Hepatocyte (in vitro differentiated cells): ENCODE measurements around the gene FAM78A. TPM values are rescaled to one million over a fixed set of nuclear protein-coding genes. Genes with fewer than 3 reads are reported as not detected.
A peak's percentile ranks its signal among the peaks of the same experiment; 100 is the strongest.

Source experiments
- DNase-seq: peaks from one replicate; pipeline ENCODE4 v3.0.0-alpha.2; 2016; ENCODE audit warnings: low spot score
- H2AFZ ChIP-seq: fragments of 200-600 bp; sonication (generic); 2 replicates; pipeline ENCODE4 v1.6.0; 2016; ENCODE audit warnings: antibody characterized with exemption, mild to moderate bottlenecking
- H3K27ac ChIP-seq: fragments of 200-600 bp; sonication (generic); 2 replicates; pipeline ENCODE4 v1.5.1; 2016; ENCODE audit warnings: mild to moderate bottlenecking
- H3K27me3 ChIP-seq: fragments of 200-600 bp; sonication (generic); 2 replicates; pipeline ENCODE4 v1.6.1; 2016
- H3K36me3 ChIP-seq: fragments of 200-600 bp; sonication (generic); replicated peaks from 2 replicates; pipeline ENCODE4 v1.5.1; 2016; ENCODE audit warnings: low read depth; ENCODE audit not compliant: insufficient read depth
- H3K4me1 ChIP-seq: fragments of 200-600 bp; sonication (generic); 2 replicates; pipeline ENCODE4 v1.5.1; 2016; ENCODE audit warnings: mild to moderate bottlenecking, moderate library complexity; ENCODE audit not compliant: insufficient read depth
- H3K4me2 ChIP-seq: fragments of 200-600 bp; sonication (generic); 2 replicates; pipeline ENCODE4 v1.6.0; 2016
- H3K4me3 ChIP-seq: fragments of 200-600 bp; sonication (generic); 2 replicates; pipeline ENCODE4 v1.5.1; 2016; ENCODE audit warnings: mild to moderate bottlenecking
- H3K79me2 ChIP-seq: fragments of 200-600 bp; sonication (generic); 2 replicates; pipeline ENCODE4 v1.6.0; 2017; ENCODE audit warnings: mild to moderate bottlenecking
- H3K9me2 ChIP-seq: fragments of 200-600 bp; sonication (generic); replicated peaks from 2 replicates; pipeline ENCODE4 v1.6.0; 2017; ENCODE audit warnings: mild to moderate bottlenecking; ENCODE audit not compliant: insufficient read depth
- H3K9me3 ChIP-seq: fragments of 200-600 bp; sonication (generic); 2 replicates; pipeline ENCODE4 v1.5.1; 2016; ENCODE audit warnings: low read depth, mild to moderate bottlenecking
- H4K20me1 ChIP-seq: fragments of 200-600 bp; sonication (generic); 2 replicates; pipeline ENCODE4 v1.6.0; 2016; ENCODE audit warnings: mild to moderate bottlenecking; ENCODE audit not compliant: insufficient read depth, poor library complexity, severe bottlenecking
- EZH2 ChIP-seq: fragments of 200-600 bp; sonication (generic); IDR thresholded peaks from 2 replicates; pipeline ENCODE4 v1.6.1; 2016; ENCODE audit warnings: antibody characterized with exemption, mild to moderate bottlenecking, borderline replicate concordance
- EZH2phosphoT487 ChIP-seq: fragments of 200-600 bp; sonication (generic); IDR thresholded peaks from one replicate; pipeline ENCODE4 v1.6.1; 2018; ENCODE audit warnings: antibody characterized with exemption, mild to moderate bottlenecking, low read depth, moderate library complexity; ENCODE audit not compliant: unreplicated experiment, severe bottlenecking
- WGBS: methylation state at CpG from one replicate; pipeline ENCODE4 v1.1.6; 2016; ENCODE audit warnings: low lambda C conversion rate; ENCODE audit errors: missing lambda C conversion rate; 5-methylcytosine and 5-hydroxymethylcytosine counted together
- polyA plus RNA-seq: library from polyadenylated mRNA; unstranded; fragments of >200 nt; fragmentation: Nextera tagmentation; extraction: Ambion mirVana; gene quantifications from 2 replicates; pipeline ENCODE4 v1.2.1, GENCODE V29; 2016
- total RNA-seq: library from RNA; depleted of rRNA; stranded (reverse); fragments of >200 nt; gene quantifications from 2 replicates; pipeline ENCODE4 v1.2.3, GENCODE V29; 2014
- TF ChIP-seq, protein P1 (sequence below): fragments of 200-600 bp; sonication (generic); IDR thresholded peaks from 2 replicates; pipeline ENCODE4 v1.5.1; 2016; ENCODE audit warnings: antibody characterized with exemption, mild to moderate bottlenecking; ENCODE audit not compliant: poor library complexity

FAM78A gene
- total and polyA plus RNA-seq, 2 experiments from 2014 or later: 0.27 TPM; not detected in 1

DNA sequence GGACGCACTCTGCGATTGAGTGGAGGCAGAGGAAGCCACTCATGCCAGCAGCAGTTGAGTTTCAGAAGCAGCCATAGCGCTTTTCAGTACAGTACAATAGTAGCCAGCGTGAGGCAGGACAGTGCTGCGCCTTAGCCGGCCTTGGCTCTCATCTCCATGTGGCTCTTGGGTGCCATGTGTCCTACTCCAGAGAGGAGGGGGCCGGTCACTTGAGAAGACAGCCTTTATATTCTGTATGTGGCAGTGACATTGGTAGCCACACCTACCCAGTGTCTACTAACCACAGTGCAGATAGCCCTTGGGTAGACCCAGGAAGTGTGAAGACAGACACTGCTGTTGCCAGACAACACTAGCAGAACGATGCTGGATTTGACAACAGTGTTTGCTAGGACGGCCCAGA, 42.3 kb downstream of the FAM78A start:
- no peaks in the 10 kb centered on the region for H3K9me3 ChIP-seq
- no peak overlapping the region for H3K4me3 ChIP-seq
- H4K20me1 ChIP-seq: no peaks in the 10 kb centered on the region
- DNase-seq: no peak
- no peaks in the 10 kb centered on the region for H3K36me3 ChIP-seq
- H3K4me2 ChIP-seq: no peak overlapping the region
- no peaks in the 10 kb centered on the region for H3K27me3 ChIP-seq
- TF ChIP-seq EZH2 (no peak), EZH2phosphoT487 (no peak)
- TF ChIP-seq, protein P1, sequence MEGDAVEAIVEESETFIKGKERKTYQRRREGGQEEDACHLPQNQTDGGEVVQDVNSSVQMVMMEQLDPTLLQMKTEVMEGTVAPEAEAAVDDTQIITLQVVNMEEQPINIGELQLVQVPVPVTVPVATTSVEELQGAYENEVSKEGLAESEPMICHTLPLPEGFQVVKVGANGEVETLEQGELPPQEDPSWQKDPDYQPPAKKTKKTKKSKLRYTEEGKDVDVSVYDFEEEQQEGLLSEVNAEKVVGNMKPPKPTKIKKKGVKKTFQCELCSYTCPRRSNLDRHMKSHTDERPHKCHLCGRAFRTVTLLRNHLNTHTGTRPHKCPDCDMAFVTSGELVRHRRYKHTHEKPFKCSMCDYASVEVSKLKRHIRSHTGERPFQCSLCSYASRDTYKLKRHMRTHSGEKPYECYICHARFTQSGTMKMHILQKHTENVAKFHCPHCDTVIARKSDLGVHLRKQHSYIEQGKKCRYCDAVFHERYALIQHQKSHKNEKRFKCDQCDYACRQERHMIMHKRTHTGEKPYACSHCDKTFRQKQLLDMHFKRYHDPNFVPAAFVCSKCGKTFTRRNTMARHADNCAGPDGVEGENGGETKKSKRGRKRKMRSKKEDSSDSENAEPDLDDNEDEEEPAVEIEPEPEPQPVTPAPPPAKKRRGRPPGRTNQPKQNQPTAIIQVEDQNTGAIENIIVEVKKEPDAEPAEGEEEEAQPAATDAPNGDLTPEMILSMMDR: no peak
- H3K4me1 ChIP-seq: peaks cover 12% of the 10 kb centered on the region
- H3K9me2 ChIP-seq: no peaks in the 10 kb centered on the region
- H3K79me2 ChIP-seq: no peaks in the 10 kb centered on the region
- WGBS: 90% methylated on average over 9 of the region's 9 CpGs
- H2AFZ ChIP-seq: no peak overlapping the region
- H3K27ac ChIP-seq: no peak overlapping the region

DNA sequence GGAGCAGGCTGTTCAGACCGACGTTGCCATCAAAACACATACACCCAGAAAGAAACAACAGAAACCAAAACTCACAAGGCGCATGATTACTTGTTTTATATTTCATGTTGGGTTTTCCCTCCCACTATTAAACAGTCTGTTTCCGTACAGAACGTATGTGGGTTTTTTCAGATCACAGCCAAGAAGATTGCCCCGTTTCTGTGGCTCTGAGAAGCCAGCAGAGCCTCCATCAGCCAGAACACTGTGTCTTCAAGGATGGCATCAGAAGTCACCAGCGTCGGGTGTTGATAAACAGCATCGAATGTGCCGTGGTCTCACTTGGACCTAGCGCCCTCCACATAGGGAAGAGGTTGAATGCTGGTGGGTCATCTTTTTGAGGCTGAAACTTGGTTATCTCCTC, 42.8 kb downstream of the FAM78A start:
- Histone ChIP-seq H3K4me1 (peaks cover 10% of the 10 kb centered on the region), H3K4me3 (no peak overlapping the region), H4K20me1 (no peaks in the 10 kb centered on the region), H2AFZ (no peak overlapping the region), H3K27ac (no peak overlapping the region), H3K79me2 (no peaks in the 10 kb centered on the region), H3K36me3 (no peaks in the 10 kb centered on the region), H3K4me2 (no peak overlapping the region), H3K27me3 (no peaks in the 10 kb centered on the region), H3K9me3 (no peaks in the 10 kb centered on the region), H3K9me2 (no peaks in the 10 kb centered on the region)
- TF ChIP-seq EZH2 (no peak), EZH2phosphoT487 (no peak)
- TF ChIP-seq, protein P1: no peak
- WGBS: 98% methylated on average over 11 of the region's 11 CpGs
- no peak for DNase-seq

DNA sequence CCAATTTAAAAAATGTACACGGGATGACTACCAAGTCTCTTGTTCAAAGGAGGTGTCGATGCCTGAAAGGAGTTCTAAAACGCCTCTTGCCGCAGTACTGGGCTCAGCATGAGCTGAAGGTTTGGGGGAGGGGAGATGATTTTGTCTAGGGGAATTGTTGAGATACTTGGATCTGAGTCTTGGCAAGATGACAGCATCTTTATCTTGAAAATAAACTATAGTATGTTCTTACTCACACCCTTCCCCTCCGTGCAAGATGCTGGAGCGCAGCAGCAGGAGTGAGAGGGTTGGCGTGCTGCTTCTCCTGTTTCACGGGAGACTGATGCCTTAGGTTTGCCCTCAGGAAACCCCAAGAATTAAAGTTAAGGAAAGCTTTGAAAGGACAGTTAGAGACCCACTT, 47.3 kb downstream of the FAM78A start:
- Histone ChIP-seq H4K20me1 (no peaks in the 10 kb centered on the region), H2AFZ (no peak overlapping the region), H3K4me3 (no peak overlapping the region), H3K4me2 (no peak overlapping the region), H3K36me3 (no peaks in the 10 kb centered on the region), H3K27ac (no peak overlapping the region), H3K27me3 (no peaks in the 10 kb centered on the region), H3K9me3 (no peaks in the 10 kb centered on the region), H3K9me2 (no peaks in the 10 kb centered on the region), H3K79me2 (no peaks in the 10 kb centered on the region), H3K4me1 (peaks cover 12% of the 10 kb centered on the region)
- peak; percentile 20 for DNase-seq
- 73% methylated on average over 8 of the region's 8 CpGs for WGBS
- TF ChIP-seq EZH2phosphoT487: no peak

DNA sequence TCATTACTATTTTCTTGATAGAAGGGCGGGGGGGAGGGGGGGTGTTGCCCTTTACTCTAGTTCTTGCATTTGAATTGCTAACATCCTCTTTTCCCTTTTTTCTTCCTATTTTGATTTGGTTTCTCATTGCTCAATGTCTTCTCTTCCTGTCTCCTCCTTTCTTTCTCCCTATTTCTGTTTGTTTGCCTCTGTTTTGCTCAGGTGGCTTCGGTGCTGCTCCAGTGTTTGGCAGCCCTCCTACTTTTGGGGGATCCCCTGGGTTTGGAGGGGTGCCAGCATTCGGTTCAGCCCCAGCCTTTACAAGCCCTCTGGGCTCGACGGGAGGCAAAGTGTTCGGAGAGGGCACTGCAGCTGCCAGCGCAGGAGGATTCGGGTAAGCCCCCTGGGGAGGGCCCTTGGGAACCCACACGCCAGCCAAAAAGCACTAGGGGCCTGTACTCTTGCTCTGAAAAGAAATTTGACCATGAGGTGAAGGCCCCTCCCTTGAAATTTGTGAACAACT, 48.3 kb downstream of the FAM78A start:
- H3K4me1 ChIP-seq: peaks cover 12% of the 10 kb centered on the region
- WGBS: 86% methylated on average over 9 of the region's 9 CpGs
- H3K36me3 ChIP-seq: no peaks in the 10 kb centered on the region
- H3K27ac ChIP-seq: no peak overlapping the region
- DNase-seq: no peak
- no peaks in the 10 kb centered on the region for H3K27me3 ChIP-seq
- H3K9me3 ChIP-seq: no peaks in the 10 kb centered on the region
- H4K20me1 ChIP-seq: no peaks in the 10 kb centered on the region
- no peaks in the 10 kb centered on the region for H3K79me2 ChIP-seq
- H3K4me3 ChIP-seq: no peak overlapping the region
- H3K9me2 ChIP-seq: no peaks in the 10 kb centered on the region
- no peak overlapping the region for H2AFZ ChIP-seq
- no peak overlapping the region for H3K4me2 ChIP-seq
- no peak for TF ChIP-seq EZH2
- no peak for TF ChIP-seq EZH2phosphoT487
- TF ChIP-seq, protein P1: no peak
